Esophagus (tissue), 2 donors: ENCODE results near the gene TCN2. TPM values are rescaled to one million over a fixed set of nuclear protein-coding genes. Genes with fewer than 3 reads are reported as not detected.
A peak's percentile ranks its signal among the peaks of the same experiment; 100 is the strongest.

Experiments
- H3K27ac ChIP-seq, 2 donors: one replicate each; pipeline ENCODE4 v1.5.1; 2013; ENCODE audit warnings: low read depth in 2 of 2, mild to moderate bottlenecking in 2 of 2, inconsistent platforms in 1 of 2, low read length in 1 of 2, moderate library complexity in 1 of 2
- H3K27me3 ChIP-seq, 2 donors: one replicate each; pipeline ENCODE4 v1.6.1; 2013; ENCODE audit warnings: low read length in 2 of 2, control low read depth in 1 of 2, mild to moderate bottlenecking in 1 of 2; ENCODE audit not compliant: insufficient read depth in 2 of 2, control insufficient read depth in 1 of 2
- H3K36me3 ChIP-seq, 2 donors: one replicate each; pipeline ENCODE4 v1.6.1; 2013; ENCODE audit warnings: low read length in 1 of 2; ENCODE audit not compliant: control insufficient read depth in 2 of 2, insufficient read depth in 2 of 2
- H3K4me1 ChIP-seq, 2 donors: one replicate each; pipeline ENCODE4 v1.6.1; 2013; ENCODE audit warnings: low read length in 1 of 2; ENCODE audit not compliant: control insufficient read depth in 2 of 2, insufficient read depth in 2 of 2
- H3K4me3 ChIP-seq, 2 donors: one replicate each; pipeline ENCODE4 v1.5.1; 2013; ENCODE audit warnings: low read length in 2 of 2, mild to moderate bottlenecking in 2 of 2, low read depth in 1 of 2, moderate library complexity in 1 of 2
- H3K9me3 ChIP-seq, 2 donors: one replicate each; pipeline ENCODE4 v1.6.1; 2013; ENCODE audit warnings: mild to moderate bottlenecking in 2 of 2, low read depth in 1 of 2, low read length in 1 of 2, moderate library complexity in 1 of 2; ENCODE audit not compliant: control insufficient read depth in 2 of 2, insufficient read depth in 1 of 2
- WGBS, 2 donors: extraction: QIAGEN DNeasy Blood & Tissue Kit; methylation state at CpG; one replicate each; pipeline ENCODE4 v1.1.7; 2013; 5-methylcytosine and 5-hydroxymethylcytosine counted together
- polyA plus RNA-seq, 2 donors: library from polyadenylated mRNA; stranded (reverse); fragments of 200-250 nt; gene quantifications; one replicate each; pipeline ENCODE4 v1.2.3, GENCODE V29; 2013
- donor health status: healthy with polysubstance abuse.
- donor health status: Bipolar disorder and iron deficiency.

TCN2 gene
- polyA plus RNA-seq, 2 donors: 1.6 to 2.2 TPM

- Histone ChIP-seq H3K9me3 (no peaks in the 10 kb centered on the region), H3K4me3 (no peak overlapping the region), H3K36me3 (no peaks in the 10 kb centered on the region), H3K27me3 (no peaks in the 10 kb centered on the region), H3K27ac (no peak overlapping the region), H3K4me1 (peaks cover 3 to 8% of the 10 kb centered on the region in 2 donors)
- WGBS, 2 donors: 27 to 32% methylated on average over 9 of the region's 9 CpGs
Measured at GRCh38 chr22:30605449-30606110, 1.4 kb upstream of the TCN2 start.

GRCh38 chr22:30607300-30607930 lies 441 bp downstream of the TCN2 start:
- Histone ChIP-seq H3K4me3 (peak overlapping the region; percentile 48 to 53), H3K4me1 (peaks cover 3 to 8% of the 10 kb centered on the region in 2 donors)

GRCh38 chr22:30607939-30608338 lies 965 bp downstream of the TCN2 start:
- Histone ChIP-seq H3K27me3 (no peaks in the 10 kb centered on the region), H3K9me3 (no peaks in the 10 kb centered on the region), H3K36me3 (no peaks in the 10 kb centered on the region), H3K27ac (no peak overlapping the region), H3K4me3 (no peak overlapping the region), H3K4me1 (peaks cover 3 to 8% of the 10 kb centered on the region in 2 donors)
- 86 to 87% methylated on average over 7 of the region's 7 CpGs for WGBS, 2 donors

More at GRCh38 chr22:30607300-30607930, 441 bp downstream of the TCN2 start:
- 72 to 83% methylated on average over 7 of the region's 7 CpGs for WGBS, 2 donors
- peak overlapping the region; percentile 0 to 73 for H3K27ac ChIP-seq
- no peaks in the 10 kb centered on the region for H3K9me3 ChIP-seq
- H3K27me3 ChIP-seq: no peaks in the 10 kb centered on the region
- H3K36me3 ChIP-seq: no peaks in the 10 kb centered on the region

GRCh38 chr22:30609260-30610185 lies 2.5 kb downstream of the TCN2 start:
- Histone ChIP-seq H3K4me3 (no peak overlapping the region), H3K27me3 (no peaks in the 10 kb centered on the region), H3K9me3 (no peaks in the 10 kb centered on the region), H3K36me3 (no peaks in the 10 kb centered on the region), H3K27ac (peak overlapping the region; percentile 5 to 72), H3K4me1 (peaks cover 3 to 8% of the 10 kb centered on the region in 2 donors)
- 53 to 60% methylated on average over 17 of the region's 17 CpGs for WGBS, 2 donors

GRCh38 chr22:30610299-30610698 lies 3.3 kb downstream of the TCN2 start:
- WGBS, 2 donors: 73 to 77% methylated on average over 7 of the region's 7 CpGs
- no peaks in the 10 kb centered on the region for H3K27me3 ChIP-seq
- H3K9me3 ChIP-seq: no peaks in the 10 kb centered on the region
- peaks cover 3 to 8% of the 10 kb centered on the region in 2 donors for H3K4me1 ChIP-seq
- no peak overlapping the region for H3K4me3 ChIP-seq
- peaks cover 0 to under 1% of the 10 kb centered on the region in 2 donors for H3K36me3 ChIP-seq
- no peak overlapping the region for H3K27ac ChIP-seq

DNA sequence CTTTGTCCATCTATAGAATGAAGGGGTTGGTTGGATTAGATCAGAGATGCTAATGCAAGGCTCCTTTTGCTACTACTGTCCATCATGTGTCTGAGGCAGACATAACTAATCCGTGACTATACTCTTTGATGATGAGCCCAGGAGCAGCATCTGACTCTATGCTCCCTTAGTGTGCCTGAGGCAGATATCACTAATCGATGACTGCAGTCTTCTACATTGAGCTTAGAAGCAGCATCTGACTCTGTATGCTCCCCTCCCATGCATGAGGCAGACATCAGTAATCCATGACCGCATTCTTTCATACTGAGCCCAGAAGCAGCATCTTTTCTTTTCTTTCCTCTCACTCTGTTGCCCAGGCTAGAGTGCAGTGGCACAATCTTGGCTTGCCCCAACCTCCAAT lies 4.2 kb downstream of the TCN2 start:
- Histone ChIP-seq H3K9me3 (no peaks in the 10 kb centered on the region), H3K27ac (no peak overlapping the region), H3K27me3 (no peaks in the 10 kb centered on the region), H3K4me3 (no peak overlapping the region), H3K36me3 (peaks cover 0 to 2% of the 10 kb centered on the region in 2 donors), H3K4me1 (peaks cover 3 to 8% of the 10 kb centered on the region in 2 donors)
- 88 to 94% methylated on average over 3 of the region's 3 CpGs for WGBS, 2 donors

GRCh38 chr22:30612789-30613188 lies 5.8 kb downstream of the TCN2 start:
- peaks cover 0 to 6% of the 10 kb centered on the region in 2 donors for H3K4me1 ChIP-seq
- peaks cover 0 to 2% of the 10 kb centered on the region in 2 donors for H3K36me3 ChIP-seq
- no peak overlapping the region for H3K27ac ChIP-seq
- H3K27me3 ChIP-seq: no peaks in the 10 kb centered on the region
- WGBS, 2 donors: 92 to 93% methylated on average over 8 of the region's 8 CpGs
- H3K4me3 ChIP-seq: no peak overlapping the region
- H3K9me3 ChIP-seq: no peaks in the 10 kb centered on the region

DNA sequence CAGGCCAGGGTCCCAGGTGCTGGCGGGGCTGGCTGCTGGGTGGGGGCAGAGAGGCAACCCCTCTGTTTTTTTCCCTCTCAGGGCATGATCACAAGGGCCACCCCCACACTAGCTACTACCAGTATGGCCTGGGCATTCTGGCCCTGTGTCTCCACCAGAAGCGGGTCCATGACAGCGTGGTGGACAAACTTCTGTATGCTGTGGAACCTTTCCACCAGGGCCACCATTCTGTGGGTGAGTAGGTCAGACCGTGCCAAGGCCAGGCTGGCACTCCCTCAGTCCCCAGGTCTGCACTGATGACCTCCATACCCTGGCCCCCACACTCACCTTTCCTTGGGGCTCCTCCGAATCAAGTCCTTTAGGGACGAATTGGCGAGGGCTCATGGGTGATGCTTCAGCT lies 7.3 kb downstream of the TCN2 start:
- no peak overlapping the region for H3K4me3 ChIP-seq
- H3K9me3 ChIP-seq: no peaks in the 10 kb centered on the region
- 91 to 95% methylated on average over 7 of the region's 7 CpGs for WGBS, 2 donors
- H3K4me1 ChIP-seq: peaks cover 0 to 4% of the 10 kb centered on the region in 2 donors
- H3K27me3 ChIP-seq: no peaks in the 10 kb centered on the region
- H3K27ac ChIP-seq: no peak overlapping the region
- peaks cover 0 to 2% of the 10 kb centered on the region in 2 donors for H3K36me3 ChIP-seq

DNA sequence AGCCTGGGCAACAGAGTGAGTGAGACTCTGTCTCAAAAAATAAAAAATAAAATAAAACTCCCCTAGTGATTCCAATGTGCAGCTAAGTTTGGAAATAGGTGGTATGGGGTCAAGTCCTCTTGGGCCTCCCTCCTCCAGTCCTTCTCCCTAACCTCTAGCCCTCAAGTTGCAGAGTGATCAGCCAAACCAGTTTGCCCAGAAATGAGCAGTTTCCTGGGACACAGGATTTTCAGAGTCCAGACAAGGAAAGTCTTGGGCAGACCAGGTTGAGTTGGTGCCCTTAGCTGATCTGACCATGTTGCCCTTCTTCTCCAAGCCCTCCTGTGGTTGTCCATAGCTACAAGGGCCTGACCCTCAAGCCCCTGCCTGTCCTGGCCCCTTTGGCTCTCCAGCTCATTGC lies 7.9 kb downstream of the TCN2 start:
- Histone ChIP-seq H3K9me3 (no peaks in the 10 kb centered on the region), H3K4me1 (no peaks in the 10 kb centered on the region), H3K27me3 (no peaks in the 10 kb centered on the region), H3K27ac (no peak overlapping the region), H3K4me3 (no peak overlapping the region), H3K36me3 (peaks cover 0 to 2% of the 10 kb centered on the region in 2 donors)
